ENCODE data around the gene ANGPTL3.

GRCh38 chr1:62573675-62574074 is 23.6 kb upstream of the ANGPTL3 start:
- no peak for TF ChIP-seq REST (IDR thresholded peaks at IDR 0.05; ENCODE audit: insufficient read depth in 1 of 2, low read depth in 2 of 2, low read length in 2 of 2)
- no peak for TF ChIP-seq SIN3A (IDR thresholded peaks at IDR 0.05; ENCODE audit: borderline replicate concordance, insufficient read depth, low read length)
